ENCODE results near the gene NKX2-3.

Gene NKX2-3

GRCh38 chr10:99535764-99536337 lies 3.1 kb downstream of the NKX2-3 start:
- peak overlapping the region; percentile 88 for H3K27ac ChIP-seq (ENCODE audit: low read depth, low read length)
- H3K4me1 ChIP-seq (ENCODE audit: insufficient read depth, low read length) = peaks cover 20% of the 10 kb centered on the region
- no peaks in the 10 kb centered on the region for H3K9me3 ChIP-seq (ENCODE audit: low read length)
- H3K27me3 ChIP-seq (ENCODE audit: control insufficient read depth in 1 of 2, insufficient read depth in 2 of 2, low read length in 2 of 2) = no peaks in the 10 kb centered on the region
- no peaks in the 10 kb centered on the region for H3K36me3 ChIP-seq (ENCODE audit: insufficient read depth, low read length)
- H3K9ac ChIP-seq (ENCODE audit: low read length) = peak overlapping the region; percentile 66
- peak overlapping the region; percentile 59 to 67 for H3K4me3 ChIP-seq (ENCODE audit: low read depth in 1 of 2, low read length in 2 of 2)

GRCh38 chr10:99536338-99537085 lies 3.8 kb downstream of the NKX2-3 start:
- H3K27ac ChIP-seq (ENCODE audit: low read depth, low read length) = peak overlapping the region; percentile 88
- H3K27me3 ChIP-seq (ENCODE audit: control insufficient read depth in 1 of 2, insufficient read depth in 2 of 2, low read length in 2 of 2) = no peaks in the 10 kb centered on the region
- H3K4me1 ChIP-seq (ENCODE audit: insufficient read depth, low read length) = peaks cover 20% of the 10 kb centered on the region
- H3K9ac ChIP-seq (ENCODE audit: low read length) = peak overlapping the region; percentile 66
- H3K36me3 ChIP-seq (ENCODE audit: insufficient read depth, low read length) = no peaks in the 10 kb centered on the region
- no peaks in the 10 kb centered on the region for H3K9me3 ChIP-seq (ENCODE audit: low read length)
- H3K4me3 ChIP-seq (ENCODE audit: low read depth in 1 of 2, low read length in 2 of 2) = peak overlapping the region; percentile 59 to 67

GRCh38 chr10:99537086-99537988 lies 4.6 kb downstream of the NKX2-3 start:
- no peak overlapping the region for H3K9ac ChIP-seq (ENCODE audit: low read length)
- no peaks in the 10 kb centered on the region for H3K36me3 ChIP-seq (ENCODE audit: insufficient read depth, low read length)
- peaks cover 0 to under 1% of the 10 kb centered on the region in 2 donors for H3K27me3 ChIP-seq (ENCODE audit: control insufficient read depth in 1 of 2, insufficient read depth in 2 of 2, low read length in 2 of 2)
- no peaks in the 10 kb centered on the region for H3K9me3 ChIP-seq (ENCODE audit: low read length)
- H3K4me1 ChIP-seq (ENCODE audit: insufficient read depth, low read length) = peaks cover 16% of the 10 kb centered on the region
- H3K4me3 ChIP-seq (ENCODE audit: low read depth in 1 of 2, low read length in 2 of 2) = peak overlapping the region; percentile 59 to 67
- H3K27ac ChIP-seq (ENCODE audit: low read depth, low read length) = peak overlapping the region; percentile 88

- peaks cover 0 to 3% of the 10 kb centered on the region in 2 donors for H3K27me3 ChIP-seq (ENCODE audit: control insufficient read depth in 1 of 2, insufficient read depth in 2 of 2, low read length in 2 of 2)
- peak overlapping the region in 1 of 2 donors; percentile 42 for H3K4me3 ChIP-seq (ENCODE audit: low read depth in 1 of 2, low read length in 2 of 2)
- no peak overlapping the region for H3K27ac ChIP-seq (ENCODE audit: low read depth, low read length)
- H3K9me3 ChIP-seq (ENCODE audit: low read length) = no peaks in the 10 kb centered on the region
- H3K36me3 ChIP-seq (ENCODE audit: insufficient read depth, low read length) = no peaks in the 10 kb centered on the region
- H3K4me1 ChIP-seq (ENCODE audit: insufficient read depth, low read length) = peaks cover 14% of the 10 kb centered on the region
- H3K9ac ChIP-seq (ENCODE audit: low read length) = no peak overlapping the region
Measured at GRCh38 chr10:99537989-99538917, 5.5 kb downstream of the NKX2-3 start.

- Histone ChIP-seq H3K4me3 (ENCODE audit: low read depth in 1 of 2, low read length in 2 of 2) (no peak overlapping the region), H3K9me3 (ENCODE audit: low read length) (no peaks in the 10 kb centered on the region), H3K4me1 (ENCODE audit: insufficient read depth, low read length) (peaks cover 14% of the 10 kb centered on the region), H3K27ac (ENCODE audit: low read depth, low read length) (no peak overlapping the region), H3K27me3 (ENCODE audit: control insufficient read depth in 1 of 2, insufficient read depth in 2 of 2, low read length in 2 of 2) (peaks cover 0 to 3% of the 10 kb centered on the region in 2 donors), H3K36me3 (ENCODE audit: insufficient read depth, low read length) (no peaks in the 10 kb centered on the region), H3K9ac (ENCODE audit: low read length) (no peak overlapping the region)
Measured at GRCh38 chr10:99539120-99539519, 6.4 kb downstream of the NKX2-3 start.

- H3K36me3 ChIP-seq (ENCODE audit: insufficient read depth, low read length) = no peaks in the 10 kb centered on the region
- peaks cover 0 to 3% of the 10 kb centered on the region in 2 donors for H3K27me3 ChIP-seq (ENCODE audit: control insufficient read depth in 1 of 2, insufficient read depth in 2 of 2, low read length in 2 of 2)
- no peak overlapping the region for H3K9ac ChIP-seq (ENCODE audit: low read length)
- H3K4me1 ChIP-seq (ENCODE audit: insufficient read depth, low read length) = peaks cover 14% of the 10 kb centered on the region
- no peak overlapping the region for H3K4me3 ChIP-seq (ENCODE audit: low read depth in 1 of 2, low read length in 2 of 2)
- H3K27ac ChIP-seq (ENCODE audit: low read depth, low read length) = no peak overlapping the region
- no peaks in the 10 kb centered on the region for H3K9me3 ChIP-seq (ENCODE audit: low read length)
Measured at GRCh38 chr10:99539820-99540219, 7.1 kb downstream of the NKX2-3 start.

- H3K9me3 ChIP-seq (ENCODE audit: low read length) = no peaks in the 10 kb centered on the region
- H3K4me1 ChIP-seq (ENCODE audit: insufficient read depth, low read length) = peaks cover 14% of the 10 kb centered on the region
- H3K36me3 ChIP-seq (ENCODE audit: insufficient read depth, low read length) = no peaks in the 10 kb centered on the region
- H3K27me3 ChIP-seq (ENCODE audit: control insufficient read depth in 1 of 2, insufficient read depth in 2 of 2, low read length in 2 of 2) = peaks cover 0 to 3% of the 10 kb centered on the region in 2 donors
- H3K4me3 ChIP-seq (ENCODE audit: low read depth in 1 of 2, low read length in 2 of 2) = peak overlapping the region; percentile 35 to 39
- no peak overlapping the region for H3K9ac ChIP-seq (ENCODE audit: low read length)
- no peak overlapping the region for H3K27ac ChIP-seq (ENCODE audit: low read depth, low read length)
Measured at GRCh38 chr10:99540306-99540656, 7.5 kb downstream of the NKX2-3 start.

- H3K27ac ChIP-seq (ENCODE audit: low read depth, low read length) = no peak overlapping the region
- H3K9me3 ChIP-seq (ENCODE audit: low read length) = no peaks in the 10 kb centered on the region
- peaks cover 0 to 3% of the 10 kb centered on the region in 2 donors for H3K27me3 ChIP-seq (ENCODE audit: control insufficient read depth in 1 of 2, insufficient read depth in 2 of 2, low read length in 2 of 2)
- H3K4me1 ChIP-seq (ENCODE audit: insufficient read depth, low read length) = peaks cover 14% of the 10 kb centered on the region
- H3K36me3 ChIP-seq (ENCODE audit: insufficient read depth, low read length) = no peaks in the 10 kb centered on the region
- no peak overlapping the region for H3K9ac ChIP-seq (ENCODE audit: low read length)
- H3K4me3 ChIP-seq (ENCODE audit: low read depth in 1 of 2, low read length in 2 of 2) = peak overlapping the region; percentile 35 to 39
Measured at GRCh38 chr10:99540657-99541531, 8.2 kb downstream of the NKX2-3 start.

GRCh38 chr10:99544322-99544721 lies 11.6 kb downstream of the NKX2-3 start:
- H3K9me3 ChIP-seq (ENCODE audit: low read length) = no peaks in the 10 kb centered on the region
- H3K27ac ChIP-seq (ENCODE audit: low read depth, low read length) = no peak overlapping the region
- peaks cover 3% of the 10 kb centered on the region for H3K4me1 ChIP-seq (ENCODE audit: insufficient read depth, low read length)
- H3K9ac ChIP-seq (ENCODE audit: low read length) = no peak overlapping the region
- peaks cover 0 to 3% of the 10 kb centered on the region in 2 donors for H3K27me3 ChIP-seq (ENCODE audit: control insufficient read depth in 1 of 2, insufficient read depth in 2 of 2, low read length in 2 of 2)
- no peaks in the 10 kb centered on the region for H3K36me3 ChIP-seq (ENCODE audit: insufficient read depth, low read length)
- no peak overlapping the region for H3K4me3 ChIP-seq (ENCODE audit: low read depth in 1 of 2, low read length in 2 of 2)

GRCh38 chr10:99548041-99548530 lies 15.3 kb downstream of the NKX2-3 start:
- Histone ChIP-seq H3K9ac (ENCODE audit: low read length) (no peak overlapping the region), H3K27ac (ENCODE audit: low read depth, low read length) (no peak overlapping the region), H3K9me3 (ENCODE audit: low read length) (no peaks in the 10 kb centered on the region), H3K27me3 (ENCODE audit: control insufficient read depth in 1 of 2, insufficient read depth in 2 of 2, low read length in 2 of 2) (no peaks in the 10 kb centered on the region), H3K4me3 (ENCODE audit: low read depth in 1 of 2, low read length in 2 of 2) (no peak overlapping the region), H3K4me1 (ENCODE audit: insufficient read depth, low read length) (no peaks in the 10 kb centered on the region), H3K36me3 (ENCODE audit: insufficient read depth, low read length) (no peaks in the 10 kb centered on the region)
